ENCODE data around the gene B3GAT3.

Gene B3GAT3

GRCh38 chr11:62591448-62592145 is 30.2 kb downstream of the B3GAT3 start, which contains the start of gene TUT1 (continued):
- TF ChIP-seq, protein P1, sequence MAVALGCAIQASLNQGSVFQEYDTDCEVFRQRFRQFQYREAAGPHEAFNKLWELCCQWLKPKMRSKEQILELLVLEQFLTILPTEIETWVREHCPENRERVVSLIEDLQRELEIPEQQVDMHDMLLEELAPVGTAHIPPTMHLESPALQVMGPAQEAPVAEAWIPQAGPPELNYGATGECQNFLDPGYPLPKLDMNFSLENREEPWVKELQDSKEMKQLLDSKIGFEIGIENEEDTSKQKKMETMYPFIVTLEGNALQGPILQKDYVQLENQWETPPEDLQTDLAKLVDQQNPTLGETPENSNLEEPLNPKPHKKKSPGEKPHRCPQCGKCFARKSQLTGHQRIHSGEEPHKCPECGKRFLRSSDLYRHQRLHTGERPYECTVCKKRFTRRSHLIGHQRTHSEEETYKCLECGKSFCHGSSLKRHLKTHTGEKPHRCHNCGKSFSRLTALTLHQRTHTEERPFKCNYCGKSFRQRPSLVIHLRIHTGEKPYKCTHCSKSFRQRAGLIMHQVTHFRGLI (tag by site-specific recombination; IDR thresholded peaks at IDR 0.05): no peak
- TF ChIP-seq ATF2 (tag by site-specific recombination; IDR thresholded peaks at IDR 0.05; ENCODE audit: low read depth): peak; percentile 76
- peak; percentile 74 for TF ChIP-seq YY1 (tag by site-specific recombination; IDR thresholded peaks at IDR 0.05)
- TF ChIP-seq GLIS2 (tag by site-specific recombination; IDR thresholded peaks at IDR 0.05): peak; percentile 90
- TF ChIP-seq, protein P2, sequence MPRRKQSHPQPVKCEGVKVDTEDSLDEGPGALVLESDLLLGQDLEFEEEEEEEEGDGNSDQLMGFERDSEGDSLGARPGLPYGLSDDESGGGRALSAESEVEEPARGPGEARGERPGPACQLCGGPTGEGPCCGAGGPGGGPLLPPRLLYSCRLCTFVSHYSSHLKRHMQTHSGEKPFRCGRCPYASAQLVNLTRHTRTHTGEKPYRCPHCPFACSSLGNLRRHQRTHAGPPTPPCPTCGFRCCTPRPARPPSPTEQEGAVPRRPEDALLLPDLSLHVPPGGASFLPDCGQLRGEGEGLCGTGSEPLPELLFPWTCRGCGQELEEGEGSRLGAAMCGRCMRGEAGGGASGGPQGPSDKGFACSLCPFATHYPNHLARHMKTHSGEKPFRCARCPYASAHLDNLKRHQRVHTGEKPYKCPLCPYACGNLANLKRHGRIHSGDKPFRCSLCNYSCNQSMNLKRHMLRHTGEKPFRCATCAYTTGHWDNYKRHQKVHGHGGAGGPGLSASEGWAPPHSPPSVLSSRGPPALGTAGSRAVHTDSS (tag by site-specific recombination; IDR thresholded peaks at IDR 0.05): 0 out of 2 replicates have a peak, but pooled peaks have one; percentile 26
- no peak for TF ChIP-seq GLI2 (tag by site-specific recombination; IDR thresholded peaks at IDR 0.05; ENCODE audit: borderline replicate concordance, low read depth)
- no peak for TF ChIP-seq ZNF37A (tag by site-specific recombination; IDR thresholded peaks at IDR 0.05)
- TF ChIP-seq ZNF600 (tag by site-specific recombination; IDR thresholded peaks at IDR 0.05): peak; percentile 97
- no peak for TF ChIP-seq WT1 (tag by site-specific recombination; IDR thresholded peaks at IDR 0.05)
- TF ChIP-seq, protein P3, sequence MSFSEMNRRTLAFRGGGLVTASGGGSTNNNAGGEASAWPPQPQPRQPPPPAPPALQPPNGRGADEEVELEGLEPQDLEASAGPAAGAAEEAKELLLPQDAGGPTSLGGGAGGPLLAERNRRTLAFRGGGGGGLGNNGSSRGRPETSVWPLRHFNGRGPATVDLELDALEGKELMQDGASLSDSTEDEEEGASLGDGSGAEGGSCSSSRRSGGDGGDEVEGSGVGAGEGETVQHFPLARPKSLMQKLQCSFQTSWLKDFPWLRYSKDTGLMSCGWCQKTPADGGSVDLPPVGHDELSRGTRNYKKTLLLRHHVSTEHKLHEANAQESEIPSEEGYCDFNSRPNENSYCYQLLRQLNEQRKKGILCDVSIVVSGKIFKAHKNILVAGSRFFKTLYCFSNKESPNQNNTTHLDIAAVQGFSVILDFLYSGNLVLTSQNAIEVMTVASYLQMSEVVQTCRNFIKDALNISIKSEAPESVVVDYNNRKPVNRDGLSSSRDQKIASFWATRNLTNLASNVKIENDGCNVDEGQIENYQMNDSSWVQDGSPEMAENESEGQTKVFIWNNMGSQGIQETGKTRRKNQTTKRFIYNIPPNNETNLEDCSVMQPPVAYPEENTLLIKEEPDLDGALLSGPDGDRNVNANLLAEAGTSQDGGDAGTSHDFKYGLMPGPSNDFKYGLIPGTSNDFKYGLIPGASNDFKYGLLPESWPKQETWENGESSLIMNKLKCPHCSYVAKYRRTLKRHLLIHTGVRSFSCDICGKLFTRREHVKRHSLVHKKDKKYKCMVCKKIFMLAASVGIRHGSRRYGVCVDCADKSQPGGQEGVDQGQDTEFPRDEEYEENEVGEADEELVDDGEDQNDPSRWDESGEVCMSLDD (tag by site-specific recombination; IDR thresholded peaks at IDR 0.05): 0 out of 2 replicates have a peak, but pooled peaks have one; percentile 22
- TF ChIP-seq ZSCAN16 (tag by site-specific recombination; IDR thresholded peaks at IDR 0.05): no peak
- TF ChIP-seq, protein P4, sequence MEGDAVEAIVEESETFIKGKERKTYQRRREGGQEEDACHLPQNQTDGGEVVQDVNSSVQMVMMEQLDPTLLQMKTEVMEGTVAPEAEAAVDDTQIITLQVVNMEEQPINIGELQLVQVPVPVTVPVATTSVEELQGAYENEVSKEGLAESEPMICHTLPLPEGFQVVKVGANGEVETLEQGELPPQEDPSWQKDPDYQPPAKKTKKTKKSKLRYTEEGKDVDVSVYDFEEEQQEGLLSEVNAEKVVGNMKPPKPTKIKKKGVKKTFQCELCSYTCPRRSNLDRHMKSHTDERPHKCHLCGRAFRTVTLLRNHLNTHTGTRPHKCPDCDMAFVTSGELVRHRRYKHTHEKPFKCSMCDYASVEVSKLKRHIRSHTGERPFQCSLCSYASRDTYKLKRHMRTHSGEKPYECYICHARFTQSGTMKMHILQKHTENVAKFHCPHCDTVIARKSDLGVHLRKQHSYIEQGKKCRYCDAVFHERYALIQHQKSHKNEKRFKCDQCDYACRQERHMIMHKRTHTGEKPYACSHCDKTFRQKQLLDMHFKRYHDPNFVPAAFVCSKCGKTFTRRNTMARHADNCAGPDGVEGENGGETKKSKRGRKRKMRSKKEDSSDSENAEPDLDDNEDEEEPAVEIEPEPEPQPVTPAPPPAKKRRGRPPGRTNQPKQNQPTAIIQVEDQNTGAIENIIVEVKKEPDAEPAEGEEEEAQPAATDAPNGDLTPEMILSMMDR (tag by site-specific recombination; IDR thresholded peaks at IDR 0.05): no peak
- peak; percentile 72 for TF ChIP-seq ZBTB8A (tag by site-specific recombination; IDR thresholded peaks at IDR 0.05)
- TF ChIP-seq HOXC10 (CRISPR knock-in tag; IDR thresholded peaks at IDR 0.05): no peak
- TF ChIP-seq OSR2 (tag by site-specific recombination; IDR thresholded peaks at IDR 0.05): 0 out of 2 replicates have a peak, but pooled peaks have one; percentile 27
- peak; percentile 59; the same call in 1 of the 2 replicates for TF ChIP-seq ZNF558 (tag by site-specific recombination; IDR thresholded peaks at IDR 0.05)
- TF ChIP-seq ZNF544 (tag by site-specific recombination; IDR thresholded peaks at IDR 0.05): no peak
- TF ChIP-seq TRIM28 (IDR thresholded peaks at IDR 0.05; ENCODE audit: borderline replicate concordance, low read length): peak; percentile 95
- TF ChIP-seq ZBTB17 (tag by site-specific recombination; IDR thresholded peaks at IDR 0.05): peak; percentile 92
- no peak for TF ChIP-seq HOXD13 (CRISPR knock-in tag; IDR thresholded peaks at IDR 0.05; ENCODE audit: borderline replicate concordance)
- TF ChIP-seq ZNF549 (tag by site-specific recombination; IDR thresholded peaks at IDR 0.05): no peak
- TF ChIP-seq, protein P5, sequence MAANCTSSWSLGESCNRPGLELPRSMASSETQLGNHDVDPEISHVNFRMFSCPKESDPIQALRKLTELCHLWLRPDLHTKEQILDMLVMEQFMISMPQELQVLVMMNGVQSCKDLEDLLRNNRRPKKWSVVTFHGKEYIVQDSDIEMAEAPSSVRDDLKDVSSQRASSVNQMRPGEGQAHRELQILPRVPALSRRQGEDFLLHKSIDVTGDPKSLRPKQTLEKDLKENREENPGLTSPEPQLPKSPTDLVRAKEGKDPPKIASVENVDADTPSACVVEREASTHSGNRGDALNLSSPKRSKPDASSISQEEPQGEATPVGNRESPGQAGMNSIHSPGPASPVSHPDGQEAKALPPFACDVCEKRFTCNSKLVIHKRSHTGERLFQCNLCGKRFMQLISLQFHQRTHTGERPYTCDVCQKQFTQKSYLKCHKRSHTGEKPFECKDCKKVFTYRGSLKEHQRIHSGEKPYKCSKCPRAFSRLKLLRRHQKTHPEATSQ (tag by site-specific recombination; IDR thresholded peaks at IDR 0.05): 0 out of 2 replicates have a peak, but pooled peaks have one; percentile 49
- TF ChIP-seq ZEB2 (tag by site-specific recombination; IDR thresholded peaks at IDR 0.05): peak; percentile 91
- peak; percentile 41; the same call in 1 of the 2 replicates for TF ChIP-seq ZNF366 (tag by site-specific recombination; conservative IDR thresholded peaks at IDR 0.05)
- TF ChIP-seq ZNF658 (tag by site-specific recombination; IDR thresholded peaks at IDR 0.05): no peak
- TF ChIP-seq ZNF114 (tag by site-specific recombination; IDR thresholded peaks at IDR 0.05): no peak
- no peak for TF ChIP-seq ZNF239 (tag by site-specific recombination; IDR thresholded peaks at IDR 0.05)
- TF ChIP-seq ZNF311 (tag by site-specific recombination; IDR thresholded peaks at IDR 0.05; ENCODE audit: borderline replicate concordance): no peak
- TF ChIP-seq ZNF426 (tag by site-specific recombination; IDR thresholded peaks at IDR 0.05): no peak
